22Rv1 (cell line): ENCODE data around the gene MYH9.
"Not testable (repeated sequence)": the region's sequence is repeated elsewhere in the genome, so short reads cannot be mapped to it uniquely, and the experiment has no call there.

Experiments used
- H3K27ac ChIP-seq: fragments of 450-650 bp; 2 replicates; pipeline ENCODE4 v1.5.1; 2017
- ZFX ChIP-seq: fragments of 450-650 bp; IDR thresholded peaks from 2 replicates; pipeline ENCODE4 v1.6.1; 2017; ENCODE audit warnings: antibody characterized with exemption, borderline replicate concordance
- TF ChIP-seq, protein P1 (sequence below): fragments of 450-650 bp; IDR thresholded peaks from 2 replicates; pipeline ENCODE4 v1.5.1; 2017; ENCODE audit warnings: mild to moderate bottlenecking

Gene MYH9

DNA sequence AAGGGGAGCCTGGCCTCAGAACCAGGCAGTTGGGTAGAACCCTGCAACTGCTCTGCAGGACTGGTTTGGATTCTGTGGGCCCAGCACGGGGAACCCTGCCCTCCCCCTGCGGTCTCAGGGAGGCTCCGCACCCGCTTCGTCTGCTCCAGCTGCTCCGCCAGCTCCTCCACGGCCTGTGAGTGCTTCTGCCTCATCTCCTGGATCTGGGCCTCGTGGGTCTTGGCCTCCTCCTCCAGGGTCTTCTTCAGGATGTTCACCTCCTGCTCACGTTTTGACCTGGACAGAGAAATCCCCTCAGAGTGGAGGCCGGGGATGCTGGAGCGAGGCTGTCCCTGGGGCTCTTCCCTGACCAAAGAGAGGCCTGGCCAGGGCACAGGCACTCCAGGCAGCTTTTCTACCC, 93.0 kb downstream of the MYH9 start:
- H3K27ac ChIP-seq, result no peak overlapping the region
- TF ChIP-seq ZFX, result no peak
- TF ChIP-seq, protein P1, sequence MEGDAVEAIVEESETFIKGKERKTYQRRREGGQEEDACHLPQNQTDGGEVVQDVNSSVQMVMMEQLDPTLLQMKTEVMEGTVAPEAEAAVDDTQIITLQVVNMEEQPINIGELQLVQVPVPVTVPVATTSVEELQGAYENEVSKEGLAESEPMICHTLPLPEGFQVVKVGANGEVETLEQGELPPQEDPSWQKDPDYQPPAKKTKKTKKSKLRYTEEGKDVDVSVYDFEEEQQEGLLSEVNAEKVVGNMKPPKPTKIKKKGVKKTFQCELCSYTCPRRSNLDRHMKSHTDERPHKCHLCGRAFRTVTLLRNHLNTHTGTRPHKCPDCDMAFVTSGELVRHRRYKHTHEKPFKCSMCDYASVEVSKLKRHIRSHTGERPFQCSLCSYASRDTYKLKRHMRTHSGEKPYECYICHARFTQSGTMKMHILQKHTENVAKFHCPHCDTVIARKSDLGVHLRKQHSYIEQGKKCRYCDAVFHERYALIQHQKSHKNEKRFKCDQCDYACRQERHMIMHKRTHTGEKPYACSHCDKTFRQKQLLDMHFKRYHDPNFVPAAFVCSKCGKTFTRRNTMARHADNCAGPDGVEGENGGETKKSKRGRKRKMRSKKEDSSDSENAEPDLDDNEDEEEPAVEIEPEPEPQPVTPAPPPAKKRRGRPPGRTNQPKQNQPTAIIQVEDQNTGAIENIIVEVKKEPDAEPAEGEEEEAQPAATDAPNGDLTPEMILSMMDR, result no peak

DNA sequence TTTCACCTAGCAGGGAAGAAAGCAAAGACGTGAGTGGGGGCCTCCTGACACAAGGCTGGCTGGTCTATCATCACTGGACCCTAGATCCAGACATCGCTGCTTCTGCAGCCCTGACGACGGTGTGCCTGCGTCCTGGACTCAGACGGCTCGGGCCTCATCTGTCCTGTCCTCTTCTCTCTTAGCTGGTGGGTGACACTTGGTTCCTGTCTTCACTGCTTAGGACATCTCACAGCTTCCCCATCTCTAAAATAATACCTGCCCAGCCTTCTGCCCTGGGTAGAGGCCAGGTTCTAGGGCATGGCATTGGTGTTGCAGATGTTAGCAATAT, 93.5 kb downstream of the MYH9 start:
- no peak for TF ChIP-seq ZFX
- TF ChIP-seq, protein P1, result no peak
- H3K27ac ChIP-seq, result no peak overlapping the region

DNA sequence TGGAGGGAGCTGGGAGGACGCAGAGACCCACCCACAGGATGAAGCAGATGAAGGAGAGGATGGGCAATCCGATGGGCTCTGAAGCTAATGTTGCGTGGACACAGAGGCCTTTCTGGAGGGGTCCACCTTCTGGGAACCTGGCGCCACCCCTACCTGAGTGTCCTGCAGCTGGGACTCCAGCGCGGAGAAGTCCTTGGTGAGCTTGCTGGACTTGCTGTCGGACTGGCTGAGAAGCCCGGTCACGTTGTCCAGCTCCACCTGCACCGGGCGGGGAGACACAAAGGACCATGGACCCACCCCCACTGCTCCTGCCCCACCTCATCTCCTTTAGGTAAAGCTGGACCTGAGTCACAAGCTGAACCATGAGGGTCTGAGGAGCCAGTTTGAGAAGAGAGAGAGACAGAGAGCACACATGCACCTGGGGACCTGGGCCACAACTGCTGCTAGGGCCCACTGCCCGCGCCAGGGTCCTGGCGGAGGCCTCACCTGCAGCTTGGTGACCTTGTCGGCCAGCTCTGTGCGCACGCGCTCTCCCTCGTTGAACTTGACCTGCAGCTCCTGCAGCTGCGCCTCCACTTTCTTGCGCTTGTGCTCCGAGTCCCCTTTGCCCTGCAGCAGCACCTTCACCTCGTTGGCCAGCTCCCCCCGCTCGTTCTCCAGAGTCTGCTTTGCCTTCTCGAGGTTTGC, 94.0 kb downstream of the MYH9 start:
- no peak for TF ChIP-seq ZFX
- TF ChIP-seq, protein P1, result no peak
- no peak overlapping the region for H3K27ac ChIP-seq

DNA sequence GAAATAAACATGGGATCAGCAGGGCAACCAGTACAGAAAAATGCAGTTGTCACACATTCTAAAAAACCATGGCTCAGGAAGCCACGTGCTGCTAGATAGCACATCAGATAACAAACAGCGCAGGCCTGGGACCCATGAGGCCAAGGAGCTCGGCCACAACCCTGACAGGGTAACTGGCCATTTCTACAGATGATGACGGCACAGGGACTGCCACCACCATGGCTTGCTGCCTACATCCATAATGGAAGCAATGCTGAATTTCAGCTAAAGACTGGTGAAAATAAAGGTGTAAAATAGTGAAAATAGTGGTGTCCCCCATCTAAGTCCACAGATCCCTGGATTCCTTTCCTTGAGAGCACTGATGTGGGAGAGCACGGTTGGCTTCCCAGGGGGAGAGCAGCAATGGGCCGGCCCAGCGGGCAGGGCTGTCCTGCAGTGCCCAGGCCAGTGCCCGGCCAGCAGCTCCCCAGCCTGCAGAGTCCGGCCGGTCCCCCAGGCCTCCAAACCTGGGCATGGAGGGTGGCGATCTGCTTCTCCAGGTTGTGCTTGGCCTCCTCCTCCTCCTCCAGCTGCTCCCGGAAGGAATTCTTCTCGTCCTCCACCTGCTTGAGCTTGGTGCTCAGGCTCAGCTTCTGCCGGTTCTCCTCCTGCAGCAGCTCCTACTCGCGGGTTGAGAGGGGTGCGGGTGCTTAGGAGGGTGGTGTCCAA, 94.8 kb downstream of the MYH9 start:
- TF ChIP-seq ZFX, result no peak
- TF ChIP-seq, protein P1, result no peak
- no peak overlapping the region for H3K27ac ChIP-seq

DNA sequence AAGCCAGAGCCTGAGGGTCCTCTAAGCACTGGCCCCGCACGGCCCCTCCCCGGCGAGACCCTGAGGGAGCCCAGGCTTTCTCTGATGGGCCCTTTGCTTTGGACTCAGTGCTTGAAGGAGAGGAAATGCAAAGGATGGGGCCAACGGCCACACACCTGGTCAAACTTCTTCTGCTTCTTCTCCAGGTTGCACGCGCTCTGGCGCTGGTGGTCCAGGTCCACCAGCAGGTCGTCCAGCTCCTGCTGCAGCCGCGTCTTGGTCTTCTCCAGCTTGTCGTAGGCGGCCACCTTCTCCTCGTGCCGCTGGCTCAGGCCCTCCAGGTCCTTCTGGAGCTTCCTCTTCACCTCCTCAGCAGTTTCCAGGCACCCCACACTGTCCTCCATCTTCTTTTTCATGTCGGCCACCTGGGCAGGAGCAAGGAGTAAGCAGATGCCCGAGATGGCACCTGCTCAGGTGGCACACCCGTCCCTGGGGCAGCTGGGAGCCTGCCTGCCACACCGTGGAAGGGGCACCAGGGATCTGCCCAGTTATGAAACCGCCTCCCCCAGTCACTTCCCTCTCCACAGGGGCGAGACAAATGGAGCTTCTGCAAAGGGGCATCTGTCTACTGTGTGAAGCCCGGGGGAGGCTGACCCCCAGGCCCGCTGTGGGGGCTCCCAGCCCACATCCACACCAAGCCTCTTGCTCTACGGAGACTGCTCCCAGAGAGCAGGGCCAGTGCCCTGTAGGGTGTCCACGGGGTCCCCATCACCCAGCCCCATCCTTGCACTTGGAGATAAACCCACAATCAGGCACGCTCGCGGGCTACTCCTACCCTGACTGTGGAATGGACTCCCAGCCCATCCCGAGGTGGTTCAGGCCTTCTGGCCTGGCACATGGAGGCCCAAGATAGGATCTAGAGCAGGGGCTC, 95.7 kb downstream of the MYH9 start:
- H3K27ac ChIP-seq, result no peak overlapping the region
- TF ChIP-seq, protein P1, result no peak

DNA sequence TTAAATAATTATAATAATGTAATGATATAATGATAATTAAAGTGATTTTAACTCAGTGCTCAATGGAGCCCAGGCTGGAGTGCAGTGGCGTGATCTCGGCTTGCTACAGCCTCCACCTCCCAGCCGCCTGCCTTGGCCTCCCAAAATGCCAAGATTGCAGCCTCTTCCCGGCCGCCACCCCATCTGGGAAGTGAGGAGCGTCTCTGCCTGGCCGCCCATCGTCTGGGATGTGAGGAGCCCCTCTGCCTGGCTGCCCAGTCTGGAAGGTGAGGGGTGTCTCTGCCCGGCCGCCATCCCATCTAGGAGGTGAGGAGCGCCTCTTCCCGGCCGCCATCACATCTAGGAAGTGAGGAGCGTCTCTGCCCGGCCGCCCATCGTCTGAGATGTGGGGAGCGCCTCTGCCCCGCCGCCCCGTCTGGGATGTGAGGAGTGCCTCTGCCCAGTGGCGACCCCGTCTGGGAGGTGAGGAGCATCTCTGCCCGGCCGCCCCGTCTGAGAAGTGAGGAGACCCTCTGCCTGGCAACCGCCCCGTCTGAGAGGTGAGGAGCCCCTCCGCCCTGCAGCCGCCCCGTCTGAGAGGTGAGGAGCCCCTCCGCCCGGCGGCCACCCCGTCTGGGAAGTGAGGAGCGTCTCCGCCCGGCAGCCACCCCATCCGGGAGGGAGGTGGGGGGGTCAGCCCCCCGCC, 97.2 kb downstream of the MYH9 start:
- H3K27ac ChIP-seq, result not testable (repeated sequence)

DNA sequence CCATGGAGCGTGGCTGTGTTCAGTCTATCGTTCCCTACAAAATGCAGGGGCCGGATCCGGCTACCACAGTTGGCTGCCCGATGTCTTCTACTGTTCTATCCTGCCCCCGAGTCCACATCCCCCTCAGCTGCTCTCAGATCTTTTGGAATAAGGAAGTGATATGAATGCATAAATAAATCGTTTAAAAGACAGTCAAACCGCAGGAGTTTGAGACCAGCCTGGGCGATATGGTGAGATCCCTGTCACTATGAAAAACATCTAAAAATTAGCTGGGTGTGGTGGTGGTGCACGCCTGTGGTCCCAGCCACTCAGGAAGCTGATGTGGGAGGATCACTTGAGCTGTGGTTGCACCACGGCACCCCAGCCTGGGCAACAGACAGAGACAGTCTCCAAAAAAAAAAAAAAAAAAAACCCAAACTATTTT, 97.8 kb downstream of the MYH9 start:
- not testable (repeated sequence) for H3K27ac ChIP-seq

DNA sequence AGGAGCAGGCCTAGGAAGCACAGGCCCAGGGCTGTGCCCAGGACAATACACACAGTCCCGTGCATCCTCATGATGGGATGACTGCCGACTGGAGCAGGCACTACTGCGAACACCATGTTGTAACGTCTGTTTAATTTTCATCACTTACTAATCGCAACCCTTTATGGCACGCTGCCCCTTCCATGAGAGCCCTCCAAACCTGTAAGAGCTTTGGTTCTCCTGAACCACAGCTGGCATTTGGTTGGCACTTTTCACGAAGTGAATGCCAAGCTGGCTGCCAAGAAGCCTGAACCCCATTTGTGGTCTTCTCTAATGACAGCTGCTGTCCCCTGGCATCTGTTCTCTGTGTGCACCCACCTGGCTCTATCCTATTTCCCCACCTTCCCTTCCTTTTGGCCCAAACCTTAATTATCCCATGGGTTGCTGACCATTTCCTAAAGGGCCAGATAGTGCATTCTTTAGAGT, 98.3 kb downstream of the MYH9 start:
- no peak overlapping the region for H3K27ac ChIP-seq
- TF ChIP-seq, protein P1, result no peak
- TF ChIP-seq ZFX, result no peak
